Nephron progenitor cell (in vitro differentiated cells): ENCODE results near the gene PHKG2.

Experiments used
- DNase-seq: peaks from one replicate; pipeline ENCODE4 v3.0.0; 2021
- H3K27ac Mint-ChIP-seq: 2 replicates; pipeline ENCODE4 v1.8.0; 2021; ENCODE audit warnings: mild to moderate bottlenecking, moderate library complexity, mixed read lengths
- H3K27me3 Mint-ChIP-seq: 2 replicates; pipeline ENCODE4 v1.8.0; 2021; ENCODE audit warnings: mild to moderate bottlenecking, low read depth, mixed read lengths; ENCODE audit not compliant: poor library complexity
- H3K36me3 Mint-ChIP-seq: 2 replicates; pipeline ENCODE4 v1.8.0; 2021; ENCODE audit warnings: low read depth, mixed read lengths
- H3K4me1 Mint-ChIP-seq: 2 replicates; pipeline ENCODE4 v1.8.0; 2021; ENCODE audit warnings: mixed read lengths
- H3K4me3 Mint-ChIP-seq: 2 replicates; pipeline ENCODE4 v1.8.0; 2021; ENCODE audit warnings: mild to moderate bottlenecking, moderate library complexity, mixed read lengths
- H3K9me3 Mint-ChIP-seq: 2 replicates; pipeline ENCODE4 v1.8.0; 2021; ENCODE audit warnings: mild to moderate bottlenecking, moderate library complexity, mixed read lengths
- CTCF ChIP-seq: fragments of 200-600 bp; sonication (generic); IDR thresholded peaks from 2 replicates; pipeline ENCODE4 v1.5.0; 2021; ENCODE audit warnings: antibody characterized with exemption

Gene PHKG2

GRCh38 chr16:30767767-30768465 is 19.7 kb downstream of the PHKG2 start:
- H3K4me3 Mint-ChIP-seq, result no peak overlapping the region
- no peaks in the 10 kb centered on the region for H3K9me3 Mint-ChIP-seq
- no peak overlapping the region for H3K27ac Mint-ChIP-seq
- H3K4me1 Mint-ChIP-seq, result peaks cover 10% of the 10 kb centered on the region
- H3K27me3 Mint-ChIP-seq, result peaks cover 3% of the 10 kb centered on the region
- TF ChIP-seq CTCF, result no peak
- H3K36me3 Mint-ChIP-seq, result peaks cover 82% of the 10 kb centered on the region
- DNase-seq, result no peak

- H3K9me3 Mint-ChIP-seq, result no peaks in the 10 kb centered on the region
- peak overlapping the region; percentile 73 for H3K27ac Mint-ChIP-seq
- no peak for TF ChIP-seq CTCF
- H3K27me3 Mint-ChIP-seq, result peaks cover 3% of the 10 kb centered on the region
- DNase-seq, result no peak
- H3K4me3 Mint-ChIP-seq, result no peak overlapping the region
- H3K36me3 Mint-ChIP-seq, result peaks cover 80% of the 10 kb centered on the region
- H3K4me1 Mint-ChIP-seq, result peaks cover 3% of the 10 kb centered on the region
These were observed 20.5 kb downstream of the PHKG2 start for GRCh38 chr16:30768583-30769181.

- H3K4me3 Mint-ChIP-seq, result no peak overlapping the region
- H3K36me3 Mint-ChIP-seq, result peaks cover 73% of the 10 kb centered on the region
- H3K27ac Mint-ChIP-seq, result no peak overlapping the region
- TF ChIP-seq CTCF, result no peak
- peaks cover 3% of the 10 kb centered on the region for H3K27me3 Mint-ChIP-seq
- no peak for DNase-seq
- H3K9me3 Mint-ChIP-seq, result no peaks in the 10 kb centered on the region
- peaks cover 2% of the 10 kb centered on the region for H3K4me1 Mint-ChIP-seq
These were observed 21.3 kb downstream of the PHKG2 start for GRCh38 chr16:30769379-30770089.

- Mint-ChIP-seq H3K4me1 (peaks cover 16% of the 10 kb centered on the region), H3K27ac (no peak overlapping the region), H3K27me3 (peaks cover 3% of the 10 kb centered on the region), H3K36me3 (peaks cover 53% of the 10 kb centered on the region), H3K9me3 (no peaks in the 10 kb centered on the region), H3K4me3 (no peak overlapping the region)
- DNase-seq, result no peak
- TF ChIP-seq CTCF, result no peak
These were observed 23.5 kb downstream of the PHKG2 start for GRCh38 chr16:30771726-30772125.

GRCh38 chr16:30773826-30774225 is 25.6 kb downstream of the PHKG2 start:
- no peak for DNase-seq
- Mint-ChIP-seq H3K36me3 (peaks cover 40% of the 10 kb centered on the region), H3K4me3 (no peak overlapping the region), H3K9me3 (no peaks in the 10 kb centered on the region), H3K4me1 (peaks cover 37% of the 10 kb centered on the region), H3K27me3 (peaks cover 5% of the 10 kb centered on the region), H3K27ac (no peak overlapping the region)
- TF ChIP-seq CTCF, result no peak
